Jurkat, Clone E6-1 (cell line): ENCODE data around the gene DUSP9. TPM values are rescaled to one million over a fixed set of nuclear protein-coding genes. Genes with fewer than 3 reads are reported as not detected.
"Not testable (repeated sequence)": the region's sequence is repeated elsewhere in the genome, so short reads cannot be mapped to it uniquely, and the experiment has no call there.

Experiments used
- DNase-seq: peaks from one replicate; pipeline ENCODE4 v3.0.0-alpha.2; 2011; ENCODE audit warnings: low read depth, low spot score
- H3K4me3 ChIP-seq: 2 replicates; pipeline ENCODE4 v1.5.1; 2011; ENCODE audit warnings: mild to moderate bottlenecking, low read length, control low read depth, moderate library complexity
- polyA plus RNA-seq: library from polyadenylated mRNA; unstranded; fragments of >200 nt; gene quantifications from one replicate; pipeline ENCODE4 v1.2.1, GENCODE V29; 2012; ENCODE audit warnings: missing spikeins; ENCODE audit not compliant: insufficient read length, insufficient read depth

Gene DUSP9, protein sequence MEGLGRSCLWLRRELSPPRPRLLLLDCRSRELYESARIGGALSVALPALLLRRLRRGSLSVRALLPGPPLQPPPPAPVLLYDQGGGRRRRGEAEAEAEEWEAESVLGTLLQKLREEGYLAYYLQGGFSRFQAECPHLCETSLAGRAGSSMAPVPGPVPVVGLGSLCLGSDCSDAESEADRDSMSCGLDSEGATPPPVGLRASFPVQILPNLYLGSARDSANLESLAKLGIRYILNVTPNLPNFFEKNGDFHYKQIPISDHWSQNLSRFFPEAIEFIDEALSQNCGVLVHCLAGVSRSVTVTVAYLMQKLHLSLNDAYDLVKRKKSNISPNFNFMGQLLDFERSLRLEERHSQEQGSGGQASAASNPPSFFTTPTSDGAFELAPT
- polyA plus RNA-seq: 7.7 TPM

DNA sequence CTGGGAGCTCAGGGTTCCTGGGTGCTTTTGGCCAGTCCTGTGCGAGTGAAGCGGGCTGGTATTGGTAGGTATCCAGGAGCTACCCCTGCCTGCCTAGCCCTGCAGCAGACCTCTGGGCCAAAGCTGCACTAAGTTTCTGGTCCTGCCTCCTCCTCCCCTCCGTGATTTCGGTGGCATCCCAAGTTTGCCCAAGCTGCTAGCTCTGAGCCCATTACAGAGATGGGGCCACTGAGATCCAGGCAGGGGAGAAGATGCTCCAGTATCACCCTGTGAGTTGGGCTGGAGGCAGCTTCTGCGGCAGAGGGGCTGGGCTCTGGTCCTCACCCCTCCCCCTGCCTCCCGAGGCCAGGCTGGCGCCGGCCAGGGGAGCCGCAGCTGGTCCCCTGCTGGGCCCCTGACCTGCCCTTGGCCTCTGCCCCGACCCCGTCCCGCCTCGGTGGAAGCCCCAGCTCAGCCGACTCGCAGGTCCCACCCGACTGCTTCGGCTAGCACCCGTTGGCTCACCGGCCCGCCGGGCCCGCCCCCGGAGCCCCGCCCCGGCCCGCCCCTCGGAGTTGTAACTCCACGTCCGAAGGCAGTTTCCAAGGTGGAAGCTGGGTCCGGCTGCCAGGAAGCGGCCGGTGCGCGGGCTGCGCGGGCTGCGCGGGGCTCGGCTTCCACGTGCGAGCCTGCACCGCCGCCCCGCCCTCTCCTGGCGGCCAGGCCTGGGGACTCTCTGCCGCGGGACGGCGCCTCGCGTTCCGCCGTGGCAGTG, at the start of gene DUSP9:
Gene DUSP9 (plus strand): TSS at position 584 of the 754 bp plus-strand sequence. CDS start 751 bp downstream, outside the sequence.
- H3K4me3 ChIP-seq: no peak within 1 kb of the TSS
- no peak for DNase-seq

DNA sequence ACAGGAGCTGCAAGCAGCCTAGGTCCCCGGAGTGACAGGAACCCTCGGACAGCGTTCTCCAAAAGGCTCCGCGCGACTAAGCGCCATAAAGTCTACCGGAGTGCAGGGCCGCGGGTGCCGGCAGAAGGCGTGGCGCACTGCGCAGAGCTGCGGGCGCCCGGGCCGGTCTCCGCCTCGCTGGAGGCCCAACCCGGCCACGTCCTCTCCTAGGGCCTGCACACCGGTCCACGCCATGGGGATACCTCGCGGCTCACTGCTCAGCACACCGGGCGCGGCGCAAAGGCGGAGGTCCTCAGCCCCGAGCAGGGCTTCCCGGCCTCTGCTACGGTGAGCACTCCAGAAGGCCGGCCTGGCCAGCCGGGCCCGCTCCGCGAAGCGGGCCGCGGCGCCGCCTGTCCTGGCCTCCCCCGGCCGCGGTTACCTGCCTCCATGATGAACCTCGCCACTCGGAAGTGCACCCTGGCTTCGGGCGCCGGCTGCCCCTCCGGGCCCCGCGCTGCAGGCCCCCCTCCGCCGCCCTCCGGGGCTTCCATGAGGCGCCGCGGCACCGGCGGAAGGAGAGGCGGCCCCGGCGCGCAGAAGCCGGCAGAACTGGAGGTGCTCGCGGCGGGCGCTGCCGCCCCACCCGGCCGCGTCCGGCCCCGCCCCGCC, 48.3 kb upstream of the DUSP9 start, which contains the start of gene CCNQ:
Gene CCNQ (minus strand): TSS at position 599 of the 651 bp plus-strand sequence. CDS start 66 bp downstream, at position 533.
- peak within 1 kb of the TSS; percentile 61 for H3K4me3 ChIP-seq
- DNase-seq: no peak

DNA sequence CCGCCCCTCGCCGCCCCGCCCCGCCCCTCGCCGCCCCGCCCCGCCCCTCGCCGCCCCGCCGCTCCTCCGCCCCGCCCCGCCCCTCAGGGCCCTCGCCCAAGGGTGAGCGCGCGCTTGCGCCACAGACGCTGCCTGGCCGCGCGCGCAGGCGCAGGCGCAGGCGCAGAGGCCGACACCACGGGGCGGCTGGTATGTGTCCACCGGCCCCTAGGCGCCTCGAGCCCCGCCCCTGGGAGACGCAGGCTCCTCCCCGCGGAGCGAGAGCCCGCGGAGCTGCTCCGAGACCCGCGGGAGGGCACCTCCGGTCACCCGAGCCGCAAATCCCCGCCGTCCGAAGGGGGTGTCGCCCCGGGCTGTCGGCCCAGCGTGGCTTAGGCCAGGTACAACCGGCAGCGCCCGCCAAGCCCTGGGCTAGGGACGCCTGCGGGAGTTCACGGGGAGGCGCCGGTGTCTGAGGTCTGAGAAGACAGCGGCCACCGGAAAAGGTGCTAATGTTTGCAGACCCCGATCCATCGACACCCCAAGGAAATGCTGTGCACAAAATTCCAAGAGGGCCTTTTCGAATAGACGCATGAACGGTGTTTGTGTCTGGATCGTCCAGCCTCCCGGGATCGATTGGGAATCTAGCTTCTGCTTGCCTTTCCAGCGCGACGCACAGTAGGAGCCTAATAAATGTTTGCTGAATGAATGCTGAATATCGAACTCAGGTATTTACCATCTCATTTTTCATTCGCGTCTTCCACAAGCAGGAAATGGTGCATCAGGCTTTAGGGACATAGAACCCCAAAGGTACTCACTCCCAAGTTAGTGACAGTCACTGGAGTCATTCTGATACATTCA, 47.6 kb upstream of the DUSP9 start:
- peak overlapping the region; percentile 55 for H3K4me3 ChIP-seq
- DNase-seq: peak; percentile 67

DNA sequence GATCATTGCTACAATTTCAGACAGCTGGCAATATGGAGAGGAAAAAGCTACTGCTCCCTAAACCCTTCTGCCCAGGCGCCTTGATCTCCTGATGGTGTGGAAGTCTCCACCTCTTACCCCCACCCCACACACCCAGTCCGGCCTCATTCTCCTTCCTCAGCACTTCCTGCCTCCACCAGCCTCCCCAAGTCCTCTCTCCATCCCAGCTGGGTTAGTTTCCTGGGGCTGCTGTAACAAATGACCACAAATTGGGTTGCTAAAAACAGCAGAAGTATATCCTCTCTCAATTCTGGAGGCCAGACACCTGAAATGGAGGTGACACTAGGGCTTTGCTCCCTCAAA, 47.0 kb upstream of the DUSP9 start:
- no peak for DNase-seq
- peak overlapping the region; percentile 55 for H3K4me3 ChIP-seq

DNA sequence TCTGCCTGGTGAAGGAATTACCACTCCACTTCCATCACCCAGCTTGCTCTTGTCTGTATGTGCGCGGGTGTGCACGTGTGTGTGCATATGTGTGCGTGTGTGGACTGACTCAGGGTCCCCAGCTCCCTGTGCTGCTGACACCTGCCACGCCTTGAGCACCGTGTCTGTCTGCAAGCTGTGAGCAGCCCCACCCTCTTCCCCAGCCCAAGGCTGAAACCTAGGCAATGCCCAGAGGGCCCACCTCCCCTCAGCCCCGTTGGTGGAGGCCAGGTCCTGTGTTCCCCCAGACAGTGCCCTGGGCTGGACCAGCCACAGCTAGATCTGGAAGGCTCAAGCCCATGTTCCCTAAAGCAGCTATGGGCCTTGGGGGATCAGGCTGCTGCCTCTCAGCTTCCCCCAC, 46.1 kb upstream of the DUSP9 start:
- H3K4me3 ChIP-seq: no peak overlapping the region
- no peak for DNase-seq

DNA sequence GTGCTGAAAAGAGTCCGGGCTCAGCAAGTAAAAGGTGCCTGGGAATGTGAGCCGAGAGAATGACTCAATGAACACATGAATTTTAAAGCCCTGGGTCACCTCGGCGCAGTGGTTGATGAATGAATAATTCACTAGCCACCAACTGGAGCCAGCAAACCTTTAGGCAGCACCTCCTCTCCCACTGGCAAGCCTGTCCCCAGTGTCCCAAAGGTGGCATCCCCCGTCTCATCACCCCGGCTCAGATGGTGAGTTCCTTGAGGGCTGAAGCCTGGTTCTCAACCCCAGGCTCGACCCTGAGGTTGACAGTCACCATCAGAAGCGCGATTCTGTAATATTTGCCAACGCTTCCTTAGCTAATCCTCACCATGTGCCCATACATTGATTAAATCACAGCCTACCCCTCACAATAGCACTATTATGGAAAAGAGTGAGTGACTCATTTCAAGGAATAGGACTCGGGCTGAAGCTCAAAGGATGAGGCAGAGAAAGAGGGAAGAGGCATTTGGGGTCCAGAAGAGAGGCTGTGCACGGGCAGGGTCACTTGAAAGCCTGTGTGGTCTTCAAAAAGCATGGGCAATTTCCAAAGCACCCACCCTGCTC, 45.4 kb upstream of the DUSP9 start:
- no peak for DNase-seq
- H3K4me3 ChIP-seq: no peak overlapping the region

DNA sequence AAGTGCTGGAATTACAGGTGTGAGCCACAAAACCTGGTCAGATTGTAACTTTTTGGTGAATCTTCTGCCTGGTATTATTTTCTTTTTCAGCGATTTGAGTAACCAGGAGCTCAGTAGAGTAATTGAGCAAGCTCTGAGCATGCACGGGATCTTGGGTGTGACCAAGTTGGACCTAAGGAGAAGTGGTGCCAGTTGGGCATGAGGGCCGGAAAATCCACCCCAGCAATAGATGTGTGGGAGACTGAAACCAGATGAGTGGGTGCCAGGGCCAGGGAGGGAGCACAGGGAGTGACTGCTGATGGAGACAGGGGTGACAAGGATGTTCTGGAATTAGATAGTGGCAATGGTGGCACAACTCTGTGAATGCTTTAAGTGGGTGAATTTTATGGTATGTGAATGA, 44.4 kb upstream of the DUSP9 start:
- DNase-seq: no peak
- H3K4me3 ChIP-seq: no peak overlapping the region

DNA sequence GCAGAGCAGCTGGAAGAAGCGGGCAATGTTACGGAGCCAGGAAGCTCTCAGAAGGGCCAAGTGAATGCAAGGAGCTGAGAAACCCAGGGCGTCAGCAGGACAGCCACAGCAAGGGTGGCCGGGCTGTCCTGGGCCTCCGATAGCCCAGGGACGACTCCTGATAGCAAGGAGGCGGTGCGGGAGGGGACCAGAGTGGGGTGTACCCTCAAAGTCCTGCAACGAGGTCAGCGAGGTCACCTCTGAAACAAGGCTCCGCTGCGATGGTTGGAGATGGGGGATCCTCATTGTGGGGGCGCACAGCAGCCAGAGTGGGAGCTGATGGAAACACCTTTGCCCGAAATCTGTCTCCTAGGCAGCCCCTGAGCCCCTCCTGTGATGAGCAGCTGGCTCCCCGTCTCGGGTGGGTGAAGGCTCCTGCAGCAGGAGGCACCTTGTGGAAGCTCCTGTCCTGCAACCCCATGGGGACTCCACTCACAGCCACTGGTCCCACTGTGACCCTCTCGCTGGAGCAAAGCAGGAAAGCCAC, 43.8 kb upstream of the DUSP9 start:
- H3K4me3 ChIP-seq: no peak overlapping the region
- DNase-seq: no peak

DNA sequence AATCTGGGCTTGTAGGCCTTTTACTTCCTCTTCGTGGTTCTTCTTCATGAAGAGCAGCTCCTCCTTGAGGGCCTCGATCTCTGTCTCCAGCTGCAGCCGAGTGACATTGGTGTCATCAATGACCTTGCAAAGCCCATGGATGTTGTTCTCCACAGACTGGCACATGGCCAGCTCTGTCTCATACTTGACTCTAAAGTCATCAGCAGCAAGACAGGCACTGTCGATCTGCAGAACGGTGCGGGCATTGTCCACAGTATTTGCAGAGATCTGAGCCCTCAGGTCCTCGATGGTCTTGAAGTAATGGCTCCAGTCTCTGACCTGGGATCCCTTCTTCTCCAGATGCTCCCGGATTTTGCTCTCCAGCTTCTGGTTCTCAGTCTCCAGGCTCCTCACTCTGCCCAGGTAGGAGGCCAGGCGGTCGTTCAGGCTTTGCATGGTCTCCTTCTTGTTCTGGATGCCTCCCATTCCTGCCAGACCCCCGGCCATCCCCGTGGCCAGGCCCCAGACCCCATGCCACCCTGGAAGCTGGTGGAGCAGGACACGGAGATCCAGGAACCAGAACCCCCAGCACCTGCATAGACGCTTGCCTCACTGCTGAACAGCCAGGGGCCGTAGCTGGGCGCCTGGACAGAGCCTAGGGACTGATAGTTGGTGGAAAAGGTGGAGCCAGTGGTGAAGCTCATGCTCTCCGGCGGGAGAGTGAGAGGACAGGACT, 42.2 kb upstream of the DUSP9 start:
- H3K4me3 ChIP-seq, DNase-seq: not testable (repeated sequence)

DNA sequence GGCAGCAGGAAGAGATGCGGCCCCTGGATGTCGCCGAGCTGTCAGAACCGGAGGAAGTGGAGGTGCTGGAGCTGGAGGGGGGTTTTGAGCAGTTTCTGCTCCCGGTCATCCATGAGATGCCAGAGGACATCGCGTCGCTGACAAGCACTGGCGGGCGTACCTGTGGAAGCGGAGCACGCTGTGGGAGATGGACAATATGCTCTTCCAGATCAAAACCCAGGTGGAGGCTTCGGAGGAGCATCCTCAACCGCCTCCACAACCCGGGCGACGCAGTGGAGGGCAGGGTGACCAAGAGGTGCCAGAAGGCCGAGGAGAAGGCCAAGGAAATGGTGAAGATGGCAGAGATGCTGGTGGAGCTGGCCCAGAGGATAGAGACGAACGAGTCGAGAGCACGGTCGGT, 40.5 kb upstream of the DUSP9 start:
- no peak overlapping the region for H3K4me3 ChIP-seq
- no peak for DNase-seq

DNA sequence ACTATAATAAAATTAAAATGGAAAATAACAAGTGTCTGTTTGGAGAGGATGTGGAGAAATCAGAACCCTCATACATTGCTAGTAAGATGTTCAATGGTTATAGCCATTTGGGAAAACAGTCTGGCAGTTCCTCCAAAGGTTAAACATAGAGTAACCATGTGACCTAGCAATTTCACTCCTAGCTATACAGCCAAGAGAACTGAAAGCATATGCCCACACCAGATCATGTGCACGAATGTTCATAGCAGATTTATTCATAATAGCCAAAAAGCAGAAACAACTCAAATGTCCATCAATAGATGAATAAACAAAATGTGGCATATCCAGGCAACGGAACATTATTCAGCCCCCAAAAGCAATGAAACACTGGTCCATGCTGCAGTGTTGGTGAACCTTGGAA, 38.6 kb upstream of the DUSP9 start:
- no peak overlapping the region for H3K4me3 ChIP-seq
- no peak for DNase-seq

DNA sequence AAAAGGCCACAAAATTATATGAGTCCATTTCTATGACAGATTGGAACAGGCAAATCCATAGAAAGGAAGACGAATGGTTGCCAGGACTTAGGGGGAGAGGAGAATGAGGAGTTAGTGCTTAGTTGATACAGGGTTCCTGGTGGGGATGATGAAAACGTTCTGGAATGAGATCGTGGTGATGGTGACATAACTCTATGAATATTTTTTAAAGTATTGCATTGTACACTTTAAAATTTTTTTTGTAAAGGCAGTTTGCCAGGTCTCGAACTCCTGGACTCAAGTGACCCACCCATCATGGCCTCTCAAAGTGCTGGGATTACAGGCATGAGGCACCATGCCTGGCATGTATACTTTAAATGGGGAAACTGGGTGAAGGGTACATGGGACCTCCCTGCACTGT, 38.2 kb upstream of the DUSP9 start:
- no peak for DNase-seq

DNA sequence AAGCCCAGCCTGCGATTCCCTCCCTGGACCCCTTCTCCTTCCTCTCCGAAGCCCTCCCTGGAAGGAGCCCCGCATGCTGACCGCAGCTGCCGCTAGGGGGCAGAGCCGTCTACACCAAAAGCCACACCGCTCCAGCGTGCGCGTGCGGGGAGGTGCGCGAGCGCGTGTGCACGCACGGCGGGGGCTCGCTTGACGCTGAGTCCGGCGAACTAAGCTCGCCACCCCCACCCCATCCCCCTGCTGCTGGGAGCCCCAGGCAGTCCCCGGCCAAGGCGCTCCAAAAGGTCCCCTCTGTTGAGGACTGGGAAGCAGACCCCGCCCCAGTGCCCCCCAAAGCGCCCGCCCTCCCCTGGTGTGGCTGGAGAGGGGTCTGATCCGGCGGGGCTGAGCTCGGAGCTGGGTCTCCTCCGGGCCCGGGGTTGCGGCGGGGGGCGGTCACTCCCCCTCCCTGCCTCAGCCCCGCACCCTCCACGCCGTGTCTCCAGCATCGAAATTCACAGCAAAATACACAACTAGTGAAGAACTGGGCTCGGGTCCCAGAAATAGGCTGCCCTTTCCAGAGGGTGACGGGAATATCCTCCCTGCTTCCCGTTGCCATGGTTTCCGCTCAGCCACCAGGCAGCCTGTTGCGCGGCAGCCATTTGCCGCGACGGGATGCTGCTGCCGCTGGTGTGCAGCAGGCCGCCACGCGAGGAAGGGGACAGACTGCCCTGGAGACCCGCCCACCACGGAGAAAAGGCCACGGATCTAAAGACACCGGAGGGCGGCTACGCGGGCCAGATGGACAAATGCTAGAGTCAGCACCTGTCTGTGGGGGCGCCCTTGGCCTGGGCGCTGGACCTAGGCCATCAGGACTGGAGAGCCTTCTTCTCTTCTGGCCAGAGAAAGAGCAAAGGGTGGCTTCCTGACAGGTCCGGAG, 36.8 kb upstream of the DUSP9 start:
- DNase-seq: peak; percentile 57
- peak overlapping the region; percentile 16; the same call in 1 of the 2 replicates for H3K4me3 ChIP-seq

More for the DNA sequence above, 38.2 kb upstream of the DUSP9 start:
- no peak overlapping the region for H3K4me3 ChIP-seq

DNA sequence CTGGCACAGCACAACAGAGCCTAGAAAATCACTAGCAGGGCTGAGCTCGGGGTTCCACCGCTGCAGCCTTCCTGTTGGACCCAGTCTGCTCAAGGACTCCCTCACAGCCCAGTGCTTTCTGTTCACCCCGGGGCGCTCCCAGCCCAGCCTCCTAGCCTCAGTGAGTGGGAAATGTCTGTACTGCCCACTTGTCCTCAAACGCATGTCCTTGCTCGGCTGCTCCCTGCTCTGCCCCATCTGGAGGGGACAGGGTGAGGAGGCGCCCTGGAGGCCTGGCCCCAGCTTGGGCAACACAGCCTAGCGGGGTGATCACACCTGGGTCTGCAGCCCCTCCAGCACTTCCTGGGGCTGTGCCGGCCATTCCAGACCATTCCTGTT, 36.2 kb upstream of the DUSP9 start:
- H3K4me3 ChIP-seq: no peak overlapping the region
- no peak for DNase-seq

DNA sequence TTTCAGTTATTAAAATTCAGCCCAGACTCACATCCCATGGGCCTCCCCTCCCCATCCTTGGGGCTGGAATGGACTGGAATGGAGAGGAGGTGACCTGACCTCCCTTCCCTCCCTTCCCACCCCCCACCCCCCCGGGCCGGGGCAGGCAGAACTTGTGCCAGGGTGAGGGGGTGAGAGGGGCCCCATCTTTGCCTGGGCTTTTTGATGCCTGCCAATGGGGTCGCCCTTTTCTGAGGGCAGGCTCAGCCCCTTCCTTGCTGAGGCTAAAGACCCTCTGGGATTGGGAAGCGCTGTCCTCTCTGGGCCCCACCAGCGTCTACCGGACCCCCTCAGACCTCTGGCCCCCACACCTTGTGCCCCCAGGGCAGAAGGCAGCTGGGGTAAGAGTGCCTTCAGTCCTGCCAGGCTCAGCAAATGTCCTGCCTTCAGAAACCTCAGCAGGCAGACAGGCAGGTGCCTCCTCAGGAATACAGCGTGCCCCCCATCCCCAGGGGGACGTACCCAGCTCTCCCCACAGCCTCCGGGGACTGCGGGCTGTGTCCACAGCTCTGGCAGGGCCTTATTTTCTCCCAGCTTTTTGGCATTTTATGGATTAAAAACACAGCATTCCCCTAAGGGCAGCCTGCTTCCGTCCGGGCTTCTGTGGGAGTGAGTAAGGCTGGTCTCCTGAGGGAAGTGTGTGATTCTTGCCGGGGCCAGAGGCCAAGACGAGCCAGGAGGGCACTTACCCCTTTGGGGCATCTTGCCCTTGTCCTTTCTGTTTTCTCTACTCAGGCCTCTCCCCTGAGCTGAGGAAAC, 35.5 kb upstream of the DUSP9 start:
- H3K4me3 ChIP-seq: no peak overlapping the region
- DNase-seq: no peak

DNA sequence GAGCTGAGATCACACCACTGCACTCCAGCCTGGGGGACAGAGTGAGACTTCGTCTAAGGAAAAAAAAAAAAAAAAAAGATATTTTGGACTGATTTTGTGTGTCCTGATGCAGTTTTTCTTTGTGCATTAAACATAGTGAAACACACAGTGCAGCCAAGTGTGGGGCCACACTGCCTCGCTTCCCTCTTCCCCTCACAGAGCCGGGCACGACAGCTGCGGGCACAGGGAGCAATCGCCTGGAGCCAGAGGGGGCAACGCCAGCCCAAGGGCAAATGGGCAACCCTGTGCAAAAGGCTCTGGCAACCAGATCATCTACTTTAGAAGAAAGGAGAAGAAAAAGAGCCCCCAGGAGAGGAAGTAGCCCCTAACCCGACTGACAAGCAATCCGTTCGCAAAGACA, 34.6 kb upstream of the DUSP9 start:
- H3K4me3 ChIP-seq: no peak overlapping the region
- no peak for DNase-seq
